HG02973 (cell line): ENCODE data around the gene TCF3.

Experiments
- ATAC-seq: cut with Tn5 transposase; IDR thresholded peaks from one replicate; pipeline ENCODE4 v1.9.1; 2021; ENCODE audit warnings: moderate library complexity; ENCODE audit not compliant: unreplicated experiment

TCF3 gene

GRCh38 chr19:1613146-1613545 is 39.3 kb downstream of the TCF3 start:
- no peak for ATAC-seq

- no peak for ATAC-seq
These were observed 40.0 kb downstream of the TCF3 start for GRCh38 chr19:1612114-1613086.

- ATAC-seq, result no peak
These were observed 41.1 kb downstream of the TCF3 start for GRCh38 chr19:1611353-1611752.

GRCh38 chr19:1610579-1610978 is 41.8 kb downstream of the TCF3 start:
- ATAC-seq, result no peak

- ATAC-seq, result no peak
These were observed 42.5 kb downstream of the TCF3 start for GRCh38 chr19:1609680-1610474.

GRCh38 chr19:1609103-1609396 is 43.4 kb downstream of the TCF3 start:
- ATAC-seq, result no peak

GRCh38 chr19:1608359-1609102 is 43.9 kb downstream of the TCF3 start:
- no peak for ATAC-seq

- ATAC-seq, result no peak
These were observed 46.2 kb downstream of the TCF3 start for GRCh38 chr19:1606138-1606651.

GRCh38 chr19:1605236-1606137 is 46.9 kb downstream of the TCF3 start, which contains the start of gene UQCR11:
TSS of gene UQCR11 (minus strand) at chr19:1605462. CDS start at chr19:1605409, 53 bp downstream.
- peak; percentile 75 for ATAC-seq

- ATAC-seq, result no peak
These were observed 50.2 kb downstream of the TCF3 start for GRCh38 chr19:1602091-1602707.

GRCh38 chr19:1601613-1602064 is 50.8 kb downstream of the TCF3 start:
- ATAC-seq, result no peak

GRCh38 chr19:1599460-1599846 is 53.0 kb downstream of the TCF3 start:
- ATAC-seq, result no peak

- no peak for ATAC-seq
These were observed 53.5 kb downstream of the TCF3 start for GRCh38 chr19:1598777-1599459.

- no peak for ATAC-seq
These were observed 59.0 kb downstream of the TCF3 start for GRCh38 chr19:1593501-1593772.

- peak; percentile 64 for ATAC-seq
These were observed 59.5 kb downstream of the TCF3 start, which contains the start of gene MBD3 for GRCh38 chr19:1592755-1593500. TSS of gene MBD3 (minus strand) at chr19:1592865. CDS start at chr19:1592631, 234 bp downstream.

GRCh38 chr19:1592024-1592754 is 60.2 kb downstream of the TCF3 start:
- ATAC-seq, result peak; percentile 44

GRCh38 chr19:1591421-1592023 is 60.9 kb downstream of the TCF3 start:
- no peak for ATAC-seq
